MM.1S (cell line): ENCODE measurements around the gene CDH4.

Experiments
- EZH2 ChIP-seq: fragments of 300-600 bp; sonication (generic); optimal IDR thresholded peaks from 2 replicates; pipeline ENCODE3; 2017; ENCODE audit warnings: low read depth, mild to moderate bottlenecking, antibody characterized with exemption, low read length, mixed read lengths
- EZH2phosphoT487 ChIP-seq: fragments of 300-600 bp; sonication (generic); IDR thresholded peaks from 2 replicates; pipeline ENCODE4 v1.6.1; 2018; ENCODE audit warnings: antibody characterized with exemption, low read length
- TF ChIP-seq, protein P1 (sequence below): fragments of 300-600 bp; sonication (generic); IDR thresholded peaks from 2 replicates; pipeline ENCODE4 v1.5.1; 2016; ENCODE audit warnings: antibody characterized with exemption, low read length, mixed read lengths

DNA sequence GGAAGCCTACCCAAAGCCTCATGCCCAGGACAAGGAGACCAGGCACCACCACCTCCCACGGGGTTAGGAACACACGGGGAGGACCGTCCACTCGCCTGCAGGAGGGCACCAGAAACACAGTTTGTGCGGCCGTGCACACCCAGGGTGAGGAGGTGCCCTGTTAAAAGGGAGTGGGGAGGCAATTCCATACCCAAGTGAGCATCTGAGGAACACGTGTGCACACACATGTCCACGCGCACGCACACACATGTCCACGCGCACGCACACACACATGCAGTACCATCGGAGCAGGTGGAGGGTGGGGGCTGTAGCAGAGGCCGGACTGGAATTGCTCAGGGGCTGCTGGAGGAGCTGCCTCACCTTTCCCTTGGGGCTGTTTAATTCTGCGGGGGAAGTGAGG lies 554.3 kb downstream of the CDH4 start:
- TF ChIP-seq, protein P1, sequence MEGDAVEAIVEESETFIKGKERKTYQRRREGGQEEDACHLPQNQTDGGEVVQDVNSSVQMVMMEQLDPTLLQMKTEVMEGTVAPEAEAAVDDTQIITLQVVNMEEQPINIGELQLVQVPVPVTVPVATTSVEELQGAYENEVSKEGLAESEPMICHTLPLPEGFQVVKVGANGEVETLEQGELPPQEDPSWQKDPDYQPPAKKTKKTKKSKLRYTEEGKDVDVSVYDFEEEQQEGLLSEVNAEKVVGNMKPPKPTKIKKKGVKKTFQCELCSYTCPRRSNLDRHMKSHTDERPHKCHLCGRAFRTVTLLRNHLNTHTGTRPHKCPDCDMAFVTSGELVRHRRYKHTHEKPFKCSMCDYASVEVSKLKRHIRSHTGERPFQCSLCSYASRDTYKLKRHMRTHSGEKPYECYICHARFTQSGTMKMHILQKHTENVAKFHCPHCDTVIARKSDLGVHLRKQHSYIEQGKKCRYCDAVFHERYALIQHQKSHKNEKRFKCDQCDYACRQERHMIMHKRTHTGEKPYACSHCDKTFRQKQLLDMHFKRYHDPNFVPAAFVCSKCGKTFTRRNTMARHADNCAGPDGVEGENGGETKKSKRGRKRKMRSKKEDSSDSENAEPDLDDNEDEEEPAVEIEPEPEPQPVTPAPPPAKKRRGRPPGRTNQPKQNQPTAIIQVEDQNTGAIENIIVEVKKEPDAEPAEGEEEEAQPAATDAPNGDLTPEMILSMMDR = no peak
- no peak for TF ChIP-seq EZH2phosphoT487
- TF ChIP-seq EZH2 = no peak
